Retinal pigment epithelial cell (primary cell): ENCODE measurements around the gene USP17L17.
"Not testable (repeated sequence)": the region's sequence is repeated elsewhere in the genome, so short reads cannot be mapped to it uniquely, and the experiment has no call there.

Experiments
- DNase-seq: peaks from one replicate; pipeline ENCODE4 v3.0.0-alpha.2; 2010; ENCODE audit warnings: low read depth
- H3K4me3 ChIP-seq: 2 replicates; pipeline ENCODE4 v1.5.1; 2011; ENCODE audit warnings: mild to moderate bottlenecking, low read length, control low read depth, moderate library complexity

The USP17L17 gene, protein sequence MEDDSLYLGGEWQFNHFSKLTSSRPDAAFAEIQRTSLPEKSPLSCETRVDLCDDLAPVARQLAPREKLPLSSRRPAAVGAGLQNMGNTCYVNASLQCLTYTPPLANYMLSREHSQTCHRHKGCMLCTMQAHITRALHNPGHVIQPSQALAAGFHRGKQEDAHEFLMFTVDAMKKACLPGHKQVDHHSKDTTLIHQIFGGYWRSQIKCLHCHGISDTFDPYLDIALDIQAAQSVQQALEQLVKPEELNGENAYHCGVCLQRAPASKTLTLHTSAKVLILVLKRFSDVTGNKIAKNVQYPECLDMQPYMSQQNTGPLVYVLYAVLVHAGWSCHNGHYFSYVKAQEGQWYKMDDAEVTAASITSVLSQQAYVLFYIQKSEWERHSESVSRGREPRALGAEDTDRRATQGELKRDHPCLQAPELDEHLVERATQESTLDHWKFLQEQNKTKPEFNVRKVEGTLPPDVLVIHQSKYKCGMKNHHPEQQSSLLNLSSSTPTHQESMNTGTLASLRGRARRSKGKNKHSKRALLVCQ

DNA sequence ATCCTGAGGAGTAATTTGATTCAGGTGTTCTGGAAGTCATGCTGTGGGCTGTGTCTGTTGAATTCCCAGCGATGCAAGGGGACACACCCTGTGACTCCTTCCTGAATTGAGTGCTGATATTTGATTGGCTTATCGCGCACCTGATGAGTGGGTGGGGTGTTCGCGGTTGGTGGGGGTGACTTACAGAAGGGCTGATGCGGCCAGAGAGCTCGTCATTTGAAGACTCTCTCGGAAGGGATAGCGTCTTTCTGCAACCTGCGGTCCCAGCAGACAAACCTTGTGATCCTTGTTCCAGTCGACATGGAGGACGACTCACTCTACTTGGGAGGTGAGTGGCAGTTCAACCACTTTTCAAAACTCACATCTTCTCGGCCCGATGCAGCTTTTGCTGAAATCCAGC, at the start of gene USP17L17:
Gene USP17L17 (plus strand): TSS at position 301 of the 400 bp plus-strand sequence. CDS start 0 bp downstream, at position 301.
- not testable (repeated sequence) for H3K4me3 ChIP-seq, DNase-seq

DNA sequence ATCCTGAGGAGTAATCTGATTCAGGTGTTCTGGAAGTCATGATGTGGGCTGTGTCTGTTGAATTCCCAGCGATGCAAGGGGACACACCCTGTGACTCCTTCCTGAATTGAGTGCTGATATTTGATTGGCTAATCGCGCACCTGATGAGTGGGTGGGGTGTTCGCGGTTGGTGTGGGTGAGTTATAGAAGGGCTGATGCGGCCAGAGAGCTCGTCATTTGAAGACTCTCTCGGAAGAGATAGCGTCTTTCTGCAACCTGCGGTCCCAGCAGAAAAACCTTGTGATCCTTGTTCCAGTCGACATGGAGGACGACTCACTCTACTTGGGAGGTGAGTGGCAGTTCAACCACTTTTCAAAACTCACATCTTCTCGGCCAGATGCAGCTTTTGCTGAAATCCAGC, 33.3 kb upstream of the USP17L17 start, which contains the start of gene USP17L10:
Gene USP17L10 (plus strand): TSS at position 301 of the 400 bp plus-strand sequence. CDS start 0 bp downstream, at position 301.
- not testable (repeated sequence) for DNase-seq, H3K4me3 ChIP-seq

- H3K4me3 ChIP-seq, DNase-seq: not testable (repeated sequence)
Measured at GRCh38 chr4:9214701-9215100, 29.0 kb upstream of the USP17L17 start.

GRCh38 chr4:9215105-9215504, 28.6 kb upstream of the USP17L17 start, which contains the start of gene USP17L11:
TSS of gene USP17L11 (plus strand) at chr4:9215405. CDS start at chr4:9215405, 0 bp downstream.
- not testable (repeated sequence) for H3K4me3 ChIP-seq, DNase-seq

GRCh38 chr4:9219852-9220251, 23.8 kb upstream of the USP17L17 start, which contains the start of gene USP17L12:
TSS of gene USP17L12 (plus strand) at chr4:9220152. CDS start at chr4:9220152, 0 bp downstream.
- not testable (repeated sequence) for DNase-seq

DNA sequence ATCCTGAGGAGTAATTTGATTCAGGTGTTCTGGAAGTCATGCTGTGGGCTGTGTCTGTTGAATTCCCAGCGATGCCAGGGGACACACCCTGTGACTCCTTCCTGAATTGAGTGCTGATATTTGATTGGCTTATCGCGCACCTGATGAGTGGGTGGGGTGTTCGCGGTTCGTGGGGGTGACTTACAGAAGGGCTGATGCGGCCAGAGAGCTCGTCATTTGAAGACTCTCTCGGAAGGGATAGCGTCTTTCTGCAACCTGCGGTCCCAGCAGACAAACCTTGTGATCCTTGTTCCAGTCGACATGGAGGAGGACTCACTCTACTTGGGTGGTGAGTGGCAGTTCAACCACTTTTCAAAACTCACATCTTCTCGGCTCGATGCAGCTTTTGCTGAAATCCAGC, 19.1 kb upstream of the USP17L17 start, which contains the start of gene USP17L13:
Gene USP17L13 (plus strand): TSS at position 301 of the 400 bp plus-strand sequence. CDS start 0 bp downstream, at position 301.
- DNase-seq, H3K4me3 ChIP-seq: not testable (repeated sequence)

More at GRCh38 chr4:9219852-9220251, 23.8 kb upstream of the USP17L17 start, which contains the start of gene USP17L12:
- not testable (repeated sequence) for H3K4me3 ChIP-seq

DNA sequence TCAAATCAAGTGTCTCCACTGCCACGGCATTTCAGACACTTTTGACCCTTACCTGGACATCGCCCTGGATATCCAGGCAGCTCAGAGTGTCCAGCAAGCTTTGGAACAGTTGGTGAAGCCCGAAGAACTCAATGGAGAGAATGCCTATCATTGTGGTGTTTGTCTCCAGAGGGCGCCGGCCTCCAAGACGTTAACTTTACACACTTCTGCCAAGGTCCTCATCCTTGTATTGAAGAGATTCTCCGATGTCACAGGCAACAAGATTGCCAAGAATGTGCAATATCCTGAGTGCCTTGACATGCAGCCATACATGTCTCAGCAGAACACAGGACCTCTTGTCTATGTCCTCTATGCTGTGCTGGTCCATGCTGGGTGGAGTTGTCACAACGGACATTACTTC, 13.4 kb upstream of the USP17L17 start:
- not testable (repeated sequence) for H3K4me3 ChIP-seq, DNase-seq

DNA sequence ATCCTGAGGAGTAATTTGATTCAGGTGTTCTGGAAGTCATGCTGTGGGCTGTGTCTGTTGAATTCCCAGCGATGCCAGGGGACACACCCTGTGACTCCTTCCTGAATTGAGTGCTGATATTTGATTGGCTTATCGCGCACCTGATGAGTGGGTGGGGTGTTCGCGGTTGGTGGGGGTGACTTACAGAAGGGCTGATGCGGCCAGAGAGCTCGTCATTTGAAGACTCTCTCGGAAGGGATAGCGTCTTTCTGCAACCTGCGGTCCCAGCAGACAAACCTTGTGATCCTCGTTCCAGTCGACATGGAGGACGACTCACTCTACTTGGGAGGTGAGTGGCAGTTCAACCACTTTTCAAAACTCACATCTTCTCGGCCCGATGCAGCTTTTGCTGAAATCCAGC, 9.6 kb upstream of the USP17L17 start, which contains the start of gene USP17L15:
Gene USP17L15 (plus strand): TSS at position 301 of the 400 bp plus-strand sequence. CDS start 0 bp downstream, at position 301.
- not testable (repeated sequence) for DNase-seq, H3K4me3 ChIP-seq

GRCh38 chr4:9238461-9238860, 5.2 kb upstream of the USP17L17 start:
- not testable (repeated sequence) for H3K4me3 ChIP-seq, DNase-seq

DNA sequence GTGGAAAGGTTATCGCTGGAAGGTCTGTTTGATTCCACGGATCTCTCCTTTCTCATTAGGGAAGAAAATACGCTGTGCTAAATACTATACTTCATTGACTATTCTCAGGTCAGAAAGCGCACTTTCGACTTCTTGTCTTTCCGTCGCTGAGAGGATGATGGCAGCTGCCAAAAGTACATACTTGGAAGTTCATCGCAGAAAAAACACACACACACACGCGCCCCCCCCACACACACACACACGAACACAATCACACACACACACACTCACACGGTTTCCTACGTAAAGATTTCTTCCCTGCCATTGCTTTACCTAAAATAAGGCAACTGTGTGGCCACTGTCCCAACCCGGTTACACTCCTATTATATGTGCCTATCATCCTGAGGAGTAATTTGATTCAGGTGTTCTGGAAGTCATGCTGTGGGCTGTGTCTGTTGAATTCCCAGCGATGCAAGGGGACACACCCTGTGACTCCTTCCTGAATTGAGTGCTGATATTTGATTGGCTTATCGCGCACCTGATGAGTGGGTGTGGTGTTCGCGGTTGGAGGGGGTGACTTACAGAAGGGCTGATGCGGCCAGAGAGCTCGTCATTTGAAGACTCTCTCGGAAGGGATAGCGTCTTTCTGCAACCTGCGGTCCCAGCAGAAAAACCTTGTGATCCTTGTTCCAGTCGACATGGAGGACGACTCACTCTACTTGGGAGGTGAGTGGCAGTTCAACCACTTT, 4.4 kb downstream of the USP17L17 start, which contains the start of gene USP17L18:
Gene USP17L18 (plus strand): TSS at position 678 of the 728 bp plus-strand sequence. CDS start 0 bp downstream, at position 678.
- not testable (repeated sequence) for DNase-seq, H3K4me3 ChIP-seq

- not testable (repeated sequence) for H3K4me3 ChIP-seq, DNase-seq
Measured at GRCh38 chr4:9253078-9253477, 9.4 kb downstream of the USP17L17 start, which contains the start of gene USP17L19. TSS of gene USP17L19 (plus strand) at chr4:9253378. CDS start at chr4:9253378, 0 bp downstream.

GRCh38 chr4:9257824-9258223, 14.1 kb downstream of the USP17L17 start, which contains the start of gene USP17L20:
TSS of gene USP17L20 (plus strand) at chr4:9258124. CDS start at chr4:9258124, 0 bp downstream.
- not testable (repeated sequence) for H3K4me3 ChIP-seq, DNase-seq

- not testable (repeated sequence) for DNase-seq, H3K4me3 ChIP-seq
Measured at GRCh38 chr4:9262572-9262971, 18.9 kb downstream of the USP17L17 start, which contains the start of gene USP17L21. TSS of gene USP17L21 (plus strand) at chr4:9262872. CDS start at chr4:9262872, 0 bp downstream.

DNA sequence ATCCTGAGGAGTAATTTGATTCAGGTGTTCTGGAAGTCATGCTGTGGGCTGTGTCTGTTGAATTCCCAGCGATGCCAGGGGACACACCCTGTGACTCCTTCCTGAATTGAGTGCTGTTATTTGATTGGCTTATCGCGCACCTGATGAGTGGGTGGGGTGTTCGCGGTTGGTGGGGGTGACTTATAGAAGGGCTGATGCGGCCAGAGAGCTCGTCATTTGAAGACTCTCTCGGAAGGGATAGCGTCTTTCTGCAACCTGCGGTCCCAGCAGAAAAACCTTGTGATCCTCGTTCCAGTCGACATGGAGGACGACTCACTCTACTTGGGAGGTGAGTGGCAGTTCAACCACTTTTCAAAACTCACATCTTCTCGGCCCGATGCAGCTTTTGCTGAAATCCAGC, 23.6 kb downstream of the USP17L17 start, which contains the start of gene USP17L22:
Gene USP17L22 (plus strand): TSS at position 301 of the 400 bp plus-strand sequence. CDS start 0 bp downstream, at position 301.
- H3K4me3 ChIP-seq, DNase-seq: not testable (repeated sequence)

DNA sequence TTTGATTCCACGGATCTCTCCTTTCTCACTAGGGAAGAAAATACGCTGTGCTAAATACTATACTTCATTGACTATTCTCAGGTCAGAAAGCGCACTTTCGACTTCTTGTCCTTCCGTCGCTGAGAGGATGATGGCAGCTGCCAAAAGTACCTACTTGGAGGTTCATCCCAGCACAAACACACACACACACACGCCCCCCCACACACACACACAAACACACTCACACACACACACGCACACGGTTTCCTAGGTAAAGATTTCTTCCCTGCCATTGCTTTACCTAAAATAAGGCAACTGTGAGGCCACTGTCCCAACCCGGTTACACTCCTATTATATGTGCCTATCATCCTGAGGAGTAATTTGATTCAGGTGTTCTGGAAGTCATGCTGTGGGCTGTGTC, 28.0 kb downstream of the USP17L17 start:
- DNase-seq, H3K4me3 ChIP-seq: not testable (repeated sequence)
